ENCODE results near the gene PMFBP1. TPM values are rescaled to one million over a fixed set of nuclear protein-coding genes. Genes with fewer than 3 reads are reported as not detected.

The PMFBP1 gene
- total and polyA plus RNA-seq, 2 experiments from 2014 or later: 1.7 to 5.1 TPM

DNA sequence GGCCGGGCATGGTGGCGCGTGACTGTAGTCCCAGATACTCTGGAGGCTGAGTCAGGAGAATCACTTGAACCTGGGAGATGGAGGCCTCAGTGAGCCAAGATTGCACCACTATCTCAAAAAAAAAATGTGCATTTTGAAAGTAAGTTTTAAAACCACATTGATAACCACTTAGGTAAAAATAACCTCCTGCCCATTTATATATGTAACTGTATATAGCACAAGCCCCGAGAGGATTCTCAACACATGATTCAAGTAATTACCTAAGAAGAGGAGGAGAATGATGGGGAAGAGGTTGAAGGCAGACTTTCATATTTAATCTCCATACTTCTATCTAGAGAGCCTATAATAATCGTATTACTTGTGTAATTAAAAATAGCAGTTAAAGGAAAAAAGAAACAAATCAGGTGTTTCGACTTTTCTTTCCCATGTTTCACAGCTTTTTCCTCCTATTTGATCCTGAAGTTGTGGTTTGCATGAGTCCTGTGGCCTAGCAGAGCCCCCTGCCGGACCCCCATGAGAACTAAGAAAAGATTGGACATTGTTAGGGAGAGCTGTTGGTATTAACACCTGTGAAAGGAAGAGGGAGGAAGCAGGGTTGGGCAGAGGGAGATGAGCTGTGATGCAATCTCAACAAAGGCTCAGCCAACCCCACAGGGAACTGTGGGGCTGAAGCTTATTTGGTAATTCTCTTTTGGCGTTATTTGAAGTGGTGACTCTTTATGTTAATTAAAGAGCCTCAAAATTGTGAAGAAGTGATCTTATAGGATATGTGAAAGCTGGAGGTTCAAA lies 22.1 kb downstream of the PMFBP1 start:
- Histone ChIP-seq H3K4me1 (ENCODE audit: low read depth) (no peaks in the 10 kb centered on the region), H3K27me3 (no peaks in the 10 kb centered on the region), H3K4me3 (no peak overlapping the region), H3K27ac (no peak overlapping the region), H3K36me3 (no peaks in the 10 kb centered on the region), H3K9me3 (ENCODE audit: low read depth) (no peaks in the 10 kb centered on the region)
- no peak for DNase-seq (ENCODE audit: low read depth in 1 of 2, low spot score in 1 of 2)
- TF ChIP-seq, protein P1, sequence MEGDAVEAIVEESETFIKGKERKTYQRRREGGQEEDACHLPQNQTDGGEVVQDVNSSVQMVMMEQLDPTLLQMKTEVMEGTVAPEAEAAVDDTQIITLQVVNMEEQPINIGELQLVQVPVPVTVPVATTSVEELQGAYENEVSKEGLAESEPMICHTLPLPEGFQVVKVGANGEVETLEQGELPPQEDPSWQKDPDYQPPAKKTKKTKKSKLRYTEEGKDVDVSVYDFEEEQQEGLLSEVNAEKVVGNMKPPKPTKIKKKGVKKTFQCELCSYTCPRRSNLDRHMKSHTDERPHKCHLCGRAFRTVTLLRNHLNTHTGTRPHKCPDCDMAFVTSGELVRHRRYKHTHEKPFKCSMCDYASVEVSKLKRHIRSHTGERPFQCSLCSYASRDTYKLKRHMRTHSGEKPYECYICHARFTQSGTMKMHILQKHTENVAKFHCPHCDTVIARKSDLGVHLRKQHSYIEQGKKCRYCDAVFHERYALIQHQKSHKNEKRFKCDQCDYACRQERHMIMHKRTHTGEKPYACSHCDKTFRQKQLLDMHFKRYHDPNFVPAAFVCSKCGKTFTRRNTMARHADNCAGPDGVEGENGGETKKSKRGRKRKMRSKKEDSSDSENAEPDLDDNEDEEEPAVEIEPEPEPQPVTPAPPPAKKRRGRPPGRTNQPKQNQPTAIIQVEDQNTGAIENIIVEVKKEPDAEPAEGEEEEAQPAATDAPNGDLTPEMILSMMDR (IDR thresholded peaks at IDR 0.05; ENCODE audit: low read depth, low read length): no peak

DNA sequence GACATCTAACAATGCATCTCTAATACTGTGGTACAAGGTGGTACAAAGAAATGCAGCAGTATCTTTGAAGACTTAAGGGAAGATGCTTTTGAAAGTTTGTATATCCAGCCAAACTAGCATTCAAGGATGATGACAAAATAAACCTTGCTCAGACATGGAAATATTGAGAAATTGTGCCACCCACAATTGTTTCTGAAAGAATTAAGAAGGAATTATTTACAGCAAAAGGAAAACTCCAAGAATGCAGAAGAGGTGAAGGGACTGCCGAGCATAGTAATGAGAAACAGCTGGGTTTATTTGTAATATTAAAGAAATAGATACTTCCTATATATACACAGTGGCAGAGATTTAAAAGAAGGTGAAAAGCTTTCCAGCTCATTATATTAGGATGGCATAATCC lies 29.5 kb downstream of the PMFBP1 start:
- H3K4me1 ChIP-seq (ENCODE audit: low read depth): no peaks in the 10 kb centered on the region
- no peak overlapping the region for H3K27ac ChIP-seq
- H3K36me3 ChIP-seq: no peaks in the 10 kb centered on the region
- no peak overlapping the region for H3K4me3 ChIP-seq
- TF ChIP-seq, protein P1 (IDR thresholded peaks at IDR 0.05; ENCODE audit: low read depth, low read length): no peak
- no peaks in the 10 kb centered on the region for H3K27me3 ChIP-seq
- no peak for DNase-seq (ENCODE audit: low read depth in 1 of 2, low spot score in 1 of 2)
- H3K9me3 ChIP-seq (ENCODE audit: low read depth): no peaks in the 10 kb centered on the region

DNA sequence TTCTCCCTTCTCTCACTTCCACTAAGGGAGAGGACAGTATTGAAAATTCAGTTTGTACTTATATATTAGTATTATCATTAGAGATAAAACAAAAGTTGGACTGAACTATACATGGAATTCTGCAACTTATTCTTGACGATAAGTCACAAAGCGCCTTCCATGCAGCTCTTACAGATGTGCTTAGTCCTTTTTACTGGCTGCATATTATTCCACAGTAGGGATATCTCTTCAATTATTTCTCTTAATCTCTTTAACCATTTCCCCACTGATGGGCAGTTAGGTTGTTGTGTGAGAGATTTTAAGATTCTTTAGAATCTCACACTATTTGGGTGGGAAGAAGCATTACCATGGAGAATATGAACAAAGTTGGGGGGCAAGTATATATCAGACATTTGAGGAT lies 32.0 kb downstream of the PMFBP1 start:
- no peaks in the 10 kb centered on the region for H3K4me1 ChIP-seq (ENCODE audit: low read depth)
- no peak overlapping the region for H3K4me3 ChIP-seq
- H3K36me3 ChIP-seq: no peaks in the 10 kb centered on the region
- no peaks in the 10 kb centered on the region for H3K9me3 ChIP-seq (ENCODE audit: low read depth)
- H3K27me3 ChIP-seq: no peaks in the 10 kb centered on the region
- no peak overlapping the region for H3K27ac ChIP-seq
- TF ChIP-seq, protein P1 (IDR thresholded peaks at IDR 0.05; ENCODE audit: low read depth, low read length): no peak
- DNase-seq (ENCODE audit: low read depth in 1 of 2, low spot score in 1 of 2): no peak

DNA sequence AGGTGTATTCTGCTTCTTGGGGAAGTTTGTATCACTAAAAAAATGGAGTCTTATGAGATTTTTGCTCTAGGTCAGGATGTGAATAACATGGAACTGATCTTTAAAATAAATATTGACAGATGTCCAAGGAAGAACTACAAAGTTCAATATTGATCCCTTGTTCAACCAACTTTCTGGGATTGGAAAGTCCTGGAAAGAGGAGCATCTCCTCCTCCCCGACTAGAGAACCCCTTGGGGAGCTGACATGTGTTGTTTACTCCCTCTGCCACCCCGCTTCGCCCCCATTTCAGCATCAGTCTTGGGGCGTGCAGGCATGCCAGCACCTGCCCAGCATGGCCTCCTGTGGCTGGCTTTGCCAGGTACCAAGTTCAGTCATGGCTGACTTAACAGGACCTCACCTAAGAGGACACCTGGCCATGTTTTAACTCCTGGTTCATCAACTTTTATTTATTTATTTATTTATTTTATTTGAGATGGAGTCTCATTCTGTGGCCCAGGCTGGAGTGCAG lies 33.8 kb downstream of the PMFBP1 start:
- no peaks in the 10 kb centered on the region for H3K36me3 ChIP-seq
- H3K4me1 ChIP-seq (ENCODE audit: low read depth): no peaks in the 10 kb centered on the region
- TF ChIP-seq, protein P1 (IDR thresholded peaks at IDR 0.05; ENCODE audit: low read depth, low read length): no peak
- no peaks in the 10 kb centered on the region for H3K9me3 ChIP-seq (ENCODE audit: low read depth)
- no peak overlapping the region for H3K27ac ChIP-seq
- DNase-seq (ENCODE audit: low read depth in 1 of 2, low spot score in 1 of 2): no peak
- no peak overlapping the region for H3K4me3 ChIP-seq
- H3K27me3 ChIP-seq: no peaks in the 10 kb centered on the region

DNA sequence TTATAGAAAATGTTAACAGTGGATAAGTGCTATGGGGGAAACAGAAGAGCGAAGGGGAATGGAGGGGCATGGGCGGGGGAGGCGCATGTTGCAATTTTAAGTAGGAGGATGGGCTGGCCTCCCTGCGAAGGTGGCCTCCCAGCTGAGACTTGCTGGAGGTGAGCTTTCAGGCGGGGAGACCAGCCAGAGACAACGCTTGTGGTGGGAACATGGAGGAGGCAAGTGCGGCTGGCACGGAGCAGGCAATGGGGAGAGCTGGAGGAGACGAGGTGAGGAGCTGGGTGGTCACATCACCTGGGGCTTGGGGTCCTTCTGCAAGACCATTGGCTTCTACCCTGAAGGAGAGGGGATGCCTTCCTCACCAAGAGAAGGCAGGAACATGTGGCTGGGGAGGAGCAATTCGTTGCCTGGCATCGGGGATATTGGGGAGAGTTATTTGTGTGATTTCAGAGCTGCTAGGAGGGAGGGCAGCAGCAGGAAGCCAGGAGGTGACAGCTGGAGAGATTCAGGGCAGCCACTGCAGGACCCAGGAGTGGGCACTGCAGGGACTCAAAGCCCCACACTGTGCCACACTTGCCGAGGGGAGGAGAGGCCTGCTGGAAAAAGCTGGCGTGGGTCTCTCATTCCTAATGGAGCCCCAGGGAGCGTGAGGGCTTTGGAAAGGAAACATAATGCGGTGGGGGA lies 34.4 kb downstream of the PMFBP1 start:
- H3K27ac ChIP-seq: no peak overlapping the region
- no peaks in the 10 kb centered on the region for H3K36me3 ChIP-seq
- H3K9me3 ChIP-seq (ENCODE audit: low read depth): no peaks in the 10 kb centered on the region
- no peak for DNase-seq (ENCODE audit: low read depth in 1 of 2, low spot score in 1 of 2)
- no peaks in the 10 kb centered on the region for H3K4me1 ChIP-seq (ENCODE audit: low read depth)
- no peaks in the 10 kb centered on the region for H3K27me3 ChIP-seq
- no peak overlapping the region for H3K4me3 ChIP-seq
- TF ChIP-seq, protein P1 (IDR thresholded peaks at IDR 0.05; ENCODE audit: low read depth, low read length): no peak

Measured in cardiac muscle cell (in vitro differentiated cells and primary cell).